ENCODE measurements around the gene MICAL1.
A peak's percentile ranks its signal among the peaks of the same experiment; 100 is the strongest.

Gene MICAL1

GRCh38 chr6:109441069-109441816 is 14.3 kb downstream of the MICAL1 start (continued):
- TF ChIP-seq ZBTB48 (tag by site-specific recombination; IDR thresholded peaks at IDR 0.05) (peak; percentile 67; the same call in 1 of the 2 replicates), ZNF416 (tag by site-specific recombination; IDR thresholded peaks at IDR 0.05) (no peak), BCL11B (tag by site-specific recombination; IDR thresholded peaks at IDR 0.05; ENCODE audit: low read depth) (no peak), ZBTB26 (tag by site-specific recombination; optimal IDR thresholded peaks at IDR 0.05) (peak; percentile 41), ZNF596 (tag by site-specific recombination; IDR thresholded peaks at IDR 0.05) (no peak), ZNF366 (tag by site-specific recombination; conservative IDR thresholded peaks at IDR 0.05) (0 out of 2 replicates have a peak, but pooled peaks have one; percentile 14), ZEB2 (tag by site-specific recombination; IDR thresholded peaks at IDR 0.05) (no peak; the same call in none of the 2 replicates), ZNF76 (tag by site-specific recombination; IDR thresholded peaks at IDR 0.05; ENCODE audit: borderline replicate concordance, low read depth) (peak; percentile 65; the same call in 1 of the 2 replicates), ZNF571 (tag by site-specific recombination; IDR thresholded peaks at IDR 0.05) (no peak), ZNF518A (tag by site-specific recombination; conservative IDR thresholded peaks at IDR 0.05; ENCODE audit: low read depth) (no peak), ZBTB1 (tag by site-specific recombination; IDR thresholded peaks at IDR 0.05) (no peak), PRDM10 (tag by site-specific recombination; IDR thresholded peaks at IDR 0.05) (0 out of 2 replicates have a peak, but pooled peaks have one; percentile 22), ZBTB10 (tag by site-specific recombination; IDR thresholded peaks at IDR 0.05) (no peak), CTCF (tag by site-specific recombination; IDR thresholded peaks at IDR 0.05) (peak; percentile 41), SCRT2 (tag by site-specific recombination; IDR thresholded peaks at IDR 0.05) (peak; percentile 54; the same call in 1 of the 2 replicates), ZFP3 (tag by site-specific recombination; IDR thresholded peaks at IDR 0.05; ENCODE audit: low read depth) (no peak), ZNF600 (tag by site-specific recombination; IDR thresholded peaks at IDR 0.05) (peak; percentile 92), ZBTB20 (tag by site-specific recombination; IDR thresholded peaks at IDR 0.05) (0 out of 2 replicates have a peak, but pooled peaks have one; percentile 18), ZNF776 (tag by site-specific recombination; IDR thresholded peaks at IDR 0.05; ENCODE audit: borderline replicate concordance) (no peak), PRDM6 (tag by site-specific recombination; IDR thresholded peaks at IDR 0.05) (no peak)
